ENCODE measurements around the gene CCR1. TPM values are rescaled to one million over a fixed set of nuclear protein-coding genes. Genes with fewer than 3 reads are reported as not detected.
"Not testable (repeated sequence)": the region's sequence is repeated elsewhere in the genome, so short reads cannot be mapped to it uniquely, and the experiment has no call there.

Gene CCR1
- total RNA-seq, 3 donors from 2014 or later: 4.3 to 15.0 (median 9.2) TPM

DNA sequence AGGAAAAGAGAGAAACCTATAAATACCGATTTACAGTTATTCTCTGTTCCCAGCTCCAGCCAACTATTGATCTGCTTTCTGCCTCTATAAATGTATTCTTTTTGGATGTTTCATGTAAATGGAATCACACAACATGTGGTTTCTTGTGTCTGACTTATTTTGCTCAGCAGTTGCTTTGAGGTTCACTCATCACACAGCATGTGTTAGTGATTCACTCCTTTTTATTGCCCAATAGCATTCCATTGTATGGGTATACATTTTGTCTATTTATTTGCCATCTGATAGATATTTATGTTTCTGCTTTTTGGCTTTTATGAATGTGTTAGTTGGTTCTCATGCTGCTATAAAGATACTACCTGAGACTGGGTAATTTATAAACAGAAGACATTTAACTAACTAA lies 23.6 kb downstream of the CCR1 start:
- H3K9me3 ChIP-seq: no peaks in the 10 kb centered on the region
- no peak overlapping the region for H3K4me3 ChIP-seq
- H3K4me1 ChIP-seq: no peaks in the 10 kb centered on the region
- intact Hi-C loops (cut with DNase I; ENCODE audit: low total_unique reads): loop anchor here (5.0 kb wide), 1 partner anchor 1092 kb away; no protein-coding TSS in a partner anchor
- DNase-seq (ENCODE audit: low spot score in 2 of 2): no peak
- TF ChIP-seq POLR2A (IDR thresholded peaks at IDR 0.05) (no peak), POLR2AphosphoS5 (IDR thresholded peaks at IDR 0.05) (no peak)
- TF ChIP-seq, protein P1, sequence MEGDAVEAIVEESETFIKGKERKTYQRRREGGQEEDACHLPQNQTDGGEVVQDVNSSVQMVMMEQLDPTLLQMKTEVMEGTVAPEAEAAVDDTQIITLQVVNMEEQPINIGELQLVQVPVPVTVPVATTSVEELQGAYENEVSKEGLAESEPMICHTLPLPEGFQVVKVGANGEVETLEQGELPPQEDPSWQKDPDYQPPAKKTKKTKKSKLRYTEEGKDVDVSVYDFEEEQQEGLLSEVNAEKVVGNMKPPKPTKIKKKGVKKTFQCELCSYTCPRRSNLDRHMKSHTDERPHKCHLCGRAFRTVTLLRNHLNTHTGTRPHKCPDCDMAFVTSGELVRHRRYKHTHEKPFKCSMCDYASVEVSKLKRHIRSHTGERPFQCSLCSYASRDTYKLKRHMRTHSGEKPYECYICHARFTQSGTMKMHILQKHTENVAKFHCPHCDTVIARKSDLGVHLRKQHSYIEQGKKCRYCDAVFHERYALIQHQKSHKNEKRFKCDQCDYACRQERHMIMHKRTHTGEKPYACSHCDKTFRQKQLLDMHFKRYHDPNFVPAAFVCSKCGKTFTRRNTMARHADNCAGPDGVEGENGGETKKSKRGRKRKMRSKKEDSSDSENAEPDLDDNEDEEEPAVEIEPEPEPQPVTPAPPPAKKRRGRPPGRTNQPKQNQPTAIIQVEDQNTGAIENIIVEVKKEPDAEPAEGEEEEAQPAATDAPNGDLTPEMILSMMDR (IDR thresholded peaks at IDR 0.05): no peak
- H3K36me3 ChIP-seq: no peaks in the 10 kb centered on the region
- H3K27ac ChIP-seq: no peak overlapping the region
- no peaks in the 10 kb centered on the region for H3K27me3 ChIP-seq

DNA sequence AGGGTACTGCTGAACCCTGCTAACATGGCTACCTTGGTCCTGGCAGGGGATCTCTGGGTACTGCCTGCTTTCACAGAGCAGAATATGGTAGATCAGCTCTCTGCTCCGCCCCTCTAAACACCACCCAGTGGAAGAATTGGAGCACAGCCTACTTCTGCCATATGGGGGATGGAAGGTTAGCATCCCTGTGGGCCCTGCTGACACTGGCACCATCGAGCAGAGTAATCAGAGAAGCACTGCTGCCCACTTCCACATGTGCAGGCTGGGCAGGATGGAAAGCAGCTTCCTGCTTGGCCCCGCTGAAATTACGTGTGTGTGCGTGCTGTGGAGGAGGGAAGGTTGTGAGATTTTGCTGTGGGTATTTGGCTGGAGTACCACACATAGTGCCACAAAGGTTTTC lies 24.8 kb downstream of the CCR1 start:
- no peaks in the 10 kb centered on the region for H3K9me3 ChIP-seq
- no peaks in the 10 kb centered on the region for H3K36me3 ChIP-seq
- no peak overlapping the region for H3K27ac ChIP-seq
- no peak for TF ChIP-seq POLR2AphosphoS5 (IDR thresholded peaks at IDR 0.05)
- TF ChIP-seq, protein P1 (IDR thresholded peaks at IDR 0.05): no peak
- TF ChIP-seq POLR2A (IDR thresholded peaks at IDR 0.05): no peak
- no peaks in the 10 kb centered on the region for H3K27me3 ChIP-seq
- H3K4me1 ChIP-seq: no peaks in the 10 kb centered on the region
- no peak for DNase-seq (ENCODE audit: low spot score in 2 of 2)
- intact Hi-C loops (cut with DNase I; ENCODE audit: low total_unique reads): loop anchor here (5.0 kb wide), 1 partner anchor 1091 kb away; no protein-coding TSS in a partner anchor
- no peak overlapping the region for H3K4me3 ChIP-seq

DNA sequence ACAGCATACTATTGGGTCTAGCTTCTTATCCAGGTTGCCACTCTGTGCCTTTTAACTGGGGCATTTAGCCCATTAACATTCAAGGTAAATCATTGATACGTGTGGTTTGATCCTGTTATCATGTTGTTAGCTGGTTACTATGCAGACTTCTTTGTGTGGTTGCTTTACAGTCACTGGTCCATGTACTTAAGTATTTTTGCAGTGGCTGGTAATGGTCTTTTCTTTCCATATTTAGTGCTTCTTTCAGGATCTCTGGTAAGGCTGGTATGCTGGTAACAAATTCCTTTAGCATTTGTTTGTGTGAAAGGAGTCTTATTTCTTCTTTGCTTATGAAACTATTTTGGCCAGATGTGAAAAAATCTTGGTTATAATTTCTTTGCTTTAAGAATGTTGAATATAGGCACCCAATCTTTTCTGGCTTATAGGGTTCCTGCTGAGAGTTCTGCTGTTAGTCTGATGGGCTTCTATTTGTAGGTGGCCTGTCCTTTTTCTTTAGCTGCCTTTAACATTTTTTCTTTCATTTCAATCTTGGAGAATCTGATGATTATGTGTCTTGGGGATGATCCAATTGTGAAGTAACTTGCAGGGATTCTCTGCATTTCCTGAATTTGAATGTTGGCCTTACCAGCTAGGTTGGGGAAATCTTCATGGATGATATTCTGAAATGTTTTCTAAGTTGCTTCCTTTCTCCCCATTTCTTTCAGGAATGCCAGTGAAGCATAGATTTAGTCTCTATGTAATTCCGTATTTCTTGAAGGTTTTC lies 39.3 kb downstream of the CCR1 start:
- Histone ChIP-seq H3K9me3 (no peaks in the 10 kb centered on the region), H3K4me3 (no peak overlapping the region), H3K27ac (no peak overlapping the region), H3K36me3 (no peaks in the 10 kb centered on the region), H3K27me3 (no peaks in the 10 kb centered on the region), H3K4me1 (no peaks in the 10 kb centered on the region)
- no peak for DNase-seq (ENCODE audit: low spot score in 2 of 2)
- intact Hi-C loops (cut with DNase I; ENCODE audit: low total_unique reads): no loop called here
- TF ChIP-seq POLR2A (IDR thresholded peaks at IDR 0.05) (no peak), POLR2AphosphoS5 (IDR thresholded peaks at IDR 0.05) (no peak)
- TF ChIP-seq, protein P1 (IDR thresholded peaks at IDR 0.05): no peak

DNA sequence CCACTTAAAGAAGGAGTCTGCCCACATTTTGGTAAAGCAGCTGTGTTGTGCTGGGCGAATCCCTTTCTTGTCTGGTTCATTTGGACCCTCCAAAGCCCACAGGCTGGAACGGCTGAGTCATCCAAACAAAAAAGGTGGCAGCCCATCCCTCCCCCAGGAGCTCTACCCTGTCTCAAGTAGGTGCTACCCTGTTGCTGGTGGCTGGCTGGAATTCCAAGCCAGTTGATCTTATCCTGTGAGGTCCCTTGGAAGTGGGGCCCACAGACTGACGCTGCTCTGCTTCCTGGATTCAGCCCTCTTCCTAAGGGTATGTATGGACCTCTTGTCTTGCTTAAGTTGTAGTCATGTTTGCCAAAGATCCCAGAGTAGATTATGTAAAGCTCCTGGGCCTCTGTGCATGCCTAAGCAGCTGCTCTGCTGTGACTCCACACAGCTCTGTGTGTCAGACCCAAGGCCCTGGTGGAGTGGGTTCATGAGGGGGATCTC lies 44.5 kb downstream of the CCR1 start:
- no peak overlapping the region for H3K4me3 ChIP-seq
- no peaks in the 10 kb centered on the region for H3K4me1 ChIP-seq
- H3K9me3 ChIP-seq: no peaks in the 10 kb centered on the region
- no peaks in the 10 kb centered on the region for H3K27me3 ChIP-seq
- no peaks in the 10 kb centered on the region for H3K36me3 ChIP-seq
- TF ChIP-seq POLR2A (IDR thresholded peaks at IDR 0.05) (no peak), POLR2AphosphoS5 (IDR thresholded peaks at IDR 0.05) (no peak)
- TF ChIP-seq, protein P1 (IDR thresholded peaks at IDR 0.05): no peak
- H3K27ac ChIP-seq: peak overlapping the region; percentile 33 to 66
- no peak for DNase-seq (ENCODE audit: low spot score in 2 of 2)
- intact Hi-C loops (cut with DNase I; ENCODE audit: low total_unique reads): no loop called here

DNA sequence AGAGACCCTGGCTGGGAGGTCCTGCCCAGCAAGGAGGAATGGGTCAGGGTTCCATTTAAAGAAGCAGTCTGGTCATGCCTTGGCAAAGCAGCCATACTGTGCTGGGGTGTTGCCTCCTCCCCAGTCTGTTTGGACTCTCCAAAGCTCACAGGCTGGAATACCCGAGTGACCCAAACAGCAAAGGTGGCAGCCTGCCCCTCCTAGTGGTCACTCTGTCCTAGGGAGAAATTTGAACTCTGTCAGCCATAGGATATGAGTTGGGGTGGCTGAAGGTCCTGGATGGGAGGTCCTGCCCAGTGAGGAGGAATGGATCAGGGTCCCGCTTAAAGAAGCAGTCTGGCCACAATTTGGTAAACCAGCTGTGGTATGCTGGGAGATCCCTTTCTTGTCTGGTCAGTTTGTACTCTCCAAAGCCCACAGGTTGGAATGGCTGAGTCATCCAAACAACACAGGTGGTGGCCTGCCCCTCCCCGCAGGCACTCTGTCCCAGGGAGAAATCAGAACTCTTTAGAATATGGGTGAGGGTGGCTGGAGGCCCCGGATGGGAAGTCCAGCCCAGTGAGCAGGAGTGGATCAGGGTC lies 45.0 kb downstream of the CCR1 start:
- DNase-seq (ENCODE audit: low spot score in 2 of 2): no peak
- TF ChIP-seq, protein P1 (IDR thresholded peaks at IDR 0.05): no peak
- TF ChIP-seq POLR2A (IDR thresholded peaks at IDR 0.05): no peak
- no peak for TF ChIP-seq POLR2AphosphoS5 (IDR thresholded peaks at IDR 0.05)
- intact Hi-C loops (cut with DNase I; ENCODE audit: low total_unique reads): no loop called here

DNA sequence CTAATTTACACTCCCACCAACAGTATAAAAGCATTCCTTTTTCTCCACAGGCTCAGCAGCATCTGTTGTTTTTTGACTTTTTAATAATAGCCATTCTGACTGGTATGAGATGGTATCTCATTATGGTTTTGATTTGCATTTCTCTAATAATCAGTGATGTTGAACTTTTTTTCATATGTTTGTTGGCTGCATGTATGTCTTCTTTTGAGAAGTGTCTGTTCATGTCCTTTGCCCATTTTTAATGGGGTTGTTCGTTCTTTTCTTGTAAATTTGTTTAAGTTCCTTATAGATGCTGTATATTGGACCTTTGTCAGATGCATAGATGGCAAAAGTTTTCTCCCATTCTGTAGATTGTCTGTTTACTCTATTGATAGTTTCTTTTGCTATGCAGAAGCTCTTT lies 50.4 kb downstream of the CCR1 start:
- intact Hi-C loops (cut with DNase I; ENCODE audit: low total_unique reads); H3K4me1 ChIP-seq; H3K9me3 ChIP-seq; H3K27me3 ChIP-seq; H3K36me3 ChIP-seq; H3K27ac ChIP-seq; H3K4me3 ChIP-seq; DNase-seq (ENCODE audit: low spot score in 2 of 2): not testable (repeated sequence)

More for the DNA sequence above, 45.0 kb downstream of the CCR1 start:
- Histone ChIP-seq H3K27ac (peak overlapping the region; percentile 33 to 66), H3K27me3 (no peaks in the 10 kb centered on the region), H3K4me3 (no peak overlapping the region), H3K4me1 (no peaks in the 10 kb centered on the region), H3K9me3 (no peaks in the 10 kb centered on the region), H3K36me3 (no peaks in the 10 kb centered on the region)
